CD14-positive monocyte (primary cell): ENCODE measurements around the gene MAGI3. TPM values are rescaled to one million over a fixed set of nuclear protein-coding genes. Genes with fewer than 3 reads are reported as not detected.
A peak's percentile ranks its signal among the peaks of the same experiment; 100 is the strongest.

ENCODE experiments used
- DNase-seq, 3 donors: peaks; one replicate each; pipeline ENCODE4 v3.0.0-alpha.2; 2011 to 2022
- H2AFZ ChIP-seq: 2 replicates; pipeline ENCODE4 v1.6.0; 2012; ENCODE audit warnings: mild to moderate bottlenecking, low read depth, low read length, inconsistent platforms; ENCODE audit not compliant: insufficient read depth, poor library complexity, severe bottlenecking
- H3K27ac ChIP-seq, 2 donors: 1 replicate in 1 of 2; 2 replicates in 1 of 2; pipeline ENCODE4 v1.5.1; 2012 to 2013; ENCODE audit warnings: low read length in 2 of 2, control low read depth in 1 of 2, inconsistent platforms in 1 of 2, low read depth in 1 of 2, mild to moderate bottlenecking in 1 of 2
- H3K27me3 ChIP-seq, 2 donors: one replicate each; pipeline versions ENCODE4 v1.6.0 to v1.6.1; 2011 to 2013; ENCODE audit warnings: low read length in 2 of 2; ENCODE audit not compliant: control insufficient read depth in 2 of 2, insufficient read depth in 2 of 2
- H3K36me3 ChIP-seq, 2 donors: replicated peaks in 1 of 2; 1 replicate in 1 of 2; 2 replicates in 1 of 2; pipeline versions ENCODE4 v1.5.1 to v1.6.1; 2012 to 2013; ENCODE audit warnings: low read length in 2 of 2, control low read depth in 1 of 2, inconsistent platforms in 1 of 2, mild to moderate bottlenecking in 1 of 2; ENCODE audit not compliant: insufficient read depth in 2 of 2, control insufficient read depth in 1 of 2
- H3K4me1 ChIP-seq, 2 donors: 1 replicate in 1 of 2; 2 replicates in 1 of 2; pipeline versions ENCODE4 v1.5.1 to v1.6.1; 2012 to 2013; ENCODE audit warnings: low read length in 2 of 2, control low read depth in 1 of 2, inconsistent platforms in 1 of 2, mild to moderate bottlenecking in 1 of 2, moderate library complexity in 1 of 2; ENCODE audit not compliant: insufficient read depth in 2 of 2, control insufficient read depth in 1 of 2
- H3K4me2 ChIP-seq: replicated peaks from 2 replicates; pipeline ENCODE3; 2012; ENCODE audit warnings: low read length, moderate library complexity, mild to moderate bottlenecking; ENCODE audit not compliant: poor library complexity, severe bottlenecking; ENCODE audit errors: extremely low read depth
- H3K4me3 ChIP-seq, 3 experiments: fragments of 200-600 bp in 1 of 3; sonication (generic) in 1 of 3; replicated peaks in 1 of 3; 1 replicate in 2 of 3; 2 replicates in 1 of 3; pipeline ENCODE4 v1.5.1; 2011 to 2013; ENCODE audit warnings: low read length in 3 of 3, mild to moderate bottlenecking in 3 of 3, control low read depth in 2 of 3, low read depth in 2 of 3, inconsistent platforms in 1 of 3, moderate library complexity in 1 of 3
- H3K79me2 ChIP-seq: 2 replicates; pipeline ENCODE4 v1.6.0; 2012; ENCODE audit warnings: mild to moderate bottlenecking, control low read depth, inconsistent platforms, low read length, moderate library complexity; ENCODE audit not compliant: insufficient read depth
- H3K9ac ChIP-seq: 2 replicates; pipeline ENCODE4 v1.6.0; 2017; ENCODE audit warnings: low read length, mild to moderate bottlenecking; ENCODE audit not compliant: insufficient read depth, poor library complexity, severe bottlenecking
- H3K9me3 ChIP-seq, 2 donors: replicated peaks in 1 of 2; 1 replicate in 1 of 2; 2 replicates in 1 of 2; pipeline versions ENCODE4 v1.5.1 to v1.6.1; 2012 to 2013; ENCODE audit warnings: low read length in 2 of 2, control low read depth in 1 of 2; ENCODE audit not compliant: control insufficient read depth in 1 of 2, insufficient read depth in 1 of 2
- H4K20me1 ChIP-seq: 2 replicates; pipeline ENCODE4 v1.6.0; 2012; ENCODE audit warnings: mild to moderate bottlenecking, low read length, control low read depth, moderate library complexity; ENCODE audit not compliant: insufficient read depth
- H3K27ac Mint-ChIP-seq, 7 donors: one replicate each; pipeline ENCODE4 v1.8.0; 2020; ENCODE audit warnings: mild to moderate bottlenecking in 7 of 7, mixed read lengths in 7 of 7, moderate library complexity in 6 of 7, inconsistent platforms in 2 of 7
- H3K27me3 Mint-ChIP-seq, 3 donors: one replicate each; pipeline ENCODE4 v1.8.0; 2021 to 2022; ENCODE audit warnings: low read depth in 3 of 3, mild to moderate bottlenecking in 3 of 3, mixed read lengths in 3 of 3, moderate library complexity in 3 of 3, inconsistent platforms in 1 of 3
- H3K36me3 Mint-ChIP-seq, 2 donors: one replicate each; pipeline ENCODE4 v1.8.0; 2020; ENCODE audit warnings: mixed read lengths in 2 of 2, inconsistent platforms in 1 of 2, mild to moderate bottlenecking in 1 of 2
- H3K4me1 Mint-ChIP-seq: one replicate; pipeline ENCODE4 v1.8.0; 2020; ENCODE audit warnings: mild to moderate bottlenecking, mixed read lengths
- H3K4me3 Mint-ChIP-seq, 2 donors: one replicate each; pipeline ENCODE4 v1.8.0; 2020; ENCODE audit warnings: mild to moderate bottlenecking in 2 of 2, mixed read lengths in 2 of 2, moderate library complexity in 1 of 2
- H3K9me3 Mint-ChIP-seq, 7 donors: one replicate each; pipeline ENCODE4 v1.8.0; 2020 to 2022; ENCODE audit warnings: mixed read lengths in 7 of 7, mild to moderate bottlenecking in 6 of 7, moderate library complexity in 6 of 7, inconsistent platforms in 2 of 7
- CTCF ChIP-seq: fragments of 200-600 bp; IDR thresholded peaks from one replicate; pipeline ENCODE4 v1.8.0; 2022; ENCODE audit warnings: antibody characterized with exemption, mild to moderate bottlenecking
- WGBS: methylation state at CpG from one replicate; pipeline ENCODE4 v1.1.5; 2013; ENCODE audit warnings: missing lambda C conversion rate; ENCODE audit not compliant: insufficient coverage; 5-methylcytosine and 5-hydroxymethylcytosine counted together
- intact Hi-C, 2 donors: fragments of 100-400 bp; cut with micrococcal nuclease; formaldehyde crosslinking; loops; one replicate each; pipeline versions ENCODE4 v1.15.0 to v1.15.1; 2023
- polyA plus RNA-seq, 3 donors: library from polyadenylated mRNA; depleted of rRNA in 1 of 3; unstranded in 2 of 3; stranded (reverse) in 1 of 3; fragments of 300-500 nt in 2 of 3; fragments of >200 nt in 1 of 3; fragmentation: Illumina TruSeq in 2 of 3; gene quantifications; 1 replicate in 2 of 3; 2 replicates in 1 of 3; pipeline ENCODE4 v1.2.3, GENCODE V29; 2012 to 2021

The MAGI3 gene
- polyA plus RNA-seq, 3 donors = 0.36 to 0.58 (median 0.43) TPM

DNA sequence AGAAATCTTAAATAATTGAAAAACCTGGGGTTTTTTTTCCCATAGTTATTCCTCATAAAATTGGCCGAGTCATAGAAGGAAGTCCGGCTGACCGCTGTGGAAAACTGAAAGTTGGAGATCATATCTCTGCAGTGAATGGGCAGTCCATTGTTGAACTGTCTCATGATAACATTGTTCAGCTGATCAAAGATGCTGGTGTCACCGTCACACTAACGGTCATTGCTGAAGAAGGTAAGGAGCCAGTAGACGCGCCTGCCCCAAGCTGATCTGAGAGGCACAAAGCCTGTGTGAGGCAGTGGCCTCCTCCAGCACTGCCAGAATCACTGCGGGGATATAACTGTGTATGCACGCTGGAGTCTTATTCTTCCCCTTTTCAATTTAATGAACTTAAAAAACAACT lies 268.7 kb downstream of the MAGI3 start:
- H3K36me3 ChIP-seq = no peaks in the 10 kb centered on the region
- Mint-ChIP-seq H3K27me3 (peaks cover 0 to 2% (median 0%) of the 10 kb centered on the region in 3 donors), H3K4me3 (peak overlapping the region; percentile 13 to 32), H3K9me3 (no peaks in the 10 kb centered on the region), H3K4me1 (peaks cover 36% of the 10 kb centered on the region), H3K27ac (peak overlapping the region in 1 of 7 donors; percentile 46), H3K36me3 (no peaks in the 10 kb centered on the region)
- no peak for TF ChIP-seq CTCF
- no peaks in the 10 kb centered on the region for H3K27me3 ChIP-seq
- no peak for DNase-seq
- WGBS = 88% methylated on average over 4 of the region's 9 CpGs
- no peak overlapping the region for H3K27ac ChIP-seq
- no peak overlapping the region for H3K4me2 ChIP-seq
- H3K9ac ChIP-seq = no peak overlapping the region
- H3K9me3 ChIP-seq = no peaks in the 10 kb centered on the region
- H3K79me2 ChIP-seq = no peaks in the 10 kb centered on the region
- no peaks in the 10 kb centered on the region for H4K20me1 ChIP-seq
- intact Hi-C loops = no loop called here
- peak overlapping the region; percentile 6 for H2AFZ ChIP-seq
- H3K4me3 ChIP-seq = no peak overlapping the region
- H3K4me1 ChIP-seq = peaks cover 20 to 32% of the 10 kb centered on the region in 2 donors

- Mint-ChIP-seq H3K4me1 (peaks cover 41% of the 10 kb centered on the region), H3K27ac (no peak overlapping the region), H3K27me3 (peaks cover 0 to 2% (median 0%) of the 10 kb centered on the region in 3 donors), H3K4me3 (no peak overlapping the region), H3K9me3 (no peaks in the 10 kb centered on the region), H3K36me3 (no peaks in the 10 kb centered on the region)
- Histone ChIP-seq H3K9ac (no peak overlapping the region), H3K36me3 (no peaks in the 10 kb centered on the region), H3K27ac (no peak overlapping the region), H3K27me3 (no peaks in the 10 kb centered on the region), H2AFZ (peak overlapping the region; percentile 6), H3K4me3 (no peak overlapping the region), H3K9me3 (no peaks in the 10 kb centered on the region), H3K4me2 (no peak overlapping the region), H4K20me1 (no peaks in the 10 kb centered on the region), H3K79me2 (no peaks in the 10 kb centered on the region), H3K4me1 (peaks cover 26 to 37% of the 10 kb centered on the region in 2 donors)
- TF ChIP-seq CTCF = no peak
- intact Hi-C loops = no loop called here
- 100% methylated on average over 2 of the region's 4 CpGs for WGBS
- DNase-seq = no peak
Observed at GRCh38 chr1:113659556-113659955, 269.2 kb downstream of the MAGI3 start.
